ENCODE measurements around the gene MAP3K7CL.

Gene MAP3K7CL

GRCh38 chr21:29092102-29092959 lies 38.1 kb upstream of the MAP3K7CL start:
- no peak for TF ChIP-seq CTCF (conservative IDR thresholded peaks at IDR 0.05)

GRCh38 chr21:29096218-29097015 lies 34.0 kb upstream of the MAP3K7CL start:
- TF ChIP-seq CTCF (conservative IDR thresholded peaks at IDR 0.05) = no peak
- H3K27ac ChIP-seq = no peak overlapping the region

More at GRCh38 chr21:29092102-29092959, 38.1 kb upstream of the MAP3K7CL start:
- H3K27ac ChIP-seq = no peak overlapping the region

- no peak for TF ChIP-seq CTCF (conservative IDR thresholded peaks at IDR 0.05)
- H3K27ac ChIP-seq = no peak overlapping the region
These were observed 32.3 kb upstream of the MAP3K7CL start for GRCh38 chr21:29098156-29098555.

GRCh38 chr21:29102791-29103257 lies 27.6 kb upstream of the MAP3K7CL start:
- TF ChIP-seq CTCF (conservative IDR thresholded peaks at IDR 0.05) = no peak
- no peak overlapping the region for H3K27ac ChIP-seq

DNA sequence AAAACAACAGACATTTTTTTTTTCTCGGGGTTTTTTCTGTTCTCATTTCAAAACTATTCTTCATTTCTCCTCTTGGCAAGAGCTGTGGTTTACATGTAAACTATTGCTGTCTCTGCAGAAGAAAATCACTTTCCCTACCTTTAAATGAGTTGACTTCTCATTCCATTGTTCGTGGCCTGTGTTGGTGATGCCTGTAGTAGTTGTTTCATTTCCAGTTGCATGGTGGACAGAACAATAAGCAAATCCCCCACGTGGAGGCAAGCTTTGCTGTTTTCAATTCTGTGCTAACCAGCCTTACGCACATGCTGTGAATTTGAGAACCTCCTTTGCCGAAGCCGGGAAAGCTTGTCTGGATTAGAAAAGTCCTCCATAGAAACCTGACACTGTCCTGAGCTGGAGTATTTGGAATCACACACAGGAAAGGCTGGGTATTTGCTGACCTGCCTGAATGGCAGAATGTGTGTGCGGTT lies 26.2 kb upstream of the MAP3K7CL start:
- TF ChIP-seq CTCF (conservative IDR thresholded peaks at IDR 0.05) = no peak
- no peak overlapping the region for H3K27ac ChIP-seq

DNA sequence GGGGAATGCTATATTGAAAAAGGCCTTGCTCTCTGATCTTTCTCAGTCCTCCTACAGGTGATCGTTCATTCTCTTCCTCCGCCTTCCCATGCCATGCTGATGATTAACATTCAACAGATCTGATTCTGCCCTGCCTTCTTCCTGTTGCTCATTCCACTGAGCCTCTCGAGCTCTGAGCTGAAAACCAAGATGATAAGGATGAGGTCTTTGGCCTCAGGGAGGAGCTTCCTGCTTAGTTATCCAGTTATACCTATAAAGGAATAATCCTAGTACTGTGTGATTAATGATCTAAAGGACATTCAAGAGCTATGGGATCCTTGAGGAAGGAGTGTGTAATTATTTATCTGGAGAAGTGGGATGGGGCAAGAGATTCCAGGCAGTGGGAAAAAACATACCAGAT lies 25.2 kb upstream of the MAP3K7CL start:
- H3K27ac ChIP-seq = no peak overlapping the region
- no peak for TF ChIP-seq CTCF (conservative IDR thresholded peaks at IDR 0.05)
